GM19238 (cell line): ENCODE measurements around the gene INTS12.

ENCODE experiments used
- DNase-seq: peaks from one replicate; pipeline ENCODE4 v3.0.0; 2011; ENCODE audit warnings: low spot score; ENCODE audit not compliant: insufficient read length

INTS12 gene

DNA sequence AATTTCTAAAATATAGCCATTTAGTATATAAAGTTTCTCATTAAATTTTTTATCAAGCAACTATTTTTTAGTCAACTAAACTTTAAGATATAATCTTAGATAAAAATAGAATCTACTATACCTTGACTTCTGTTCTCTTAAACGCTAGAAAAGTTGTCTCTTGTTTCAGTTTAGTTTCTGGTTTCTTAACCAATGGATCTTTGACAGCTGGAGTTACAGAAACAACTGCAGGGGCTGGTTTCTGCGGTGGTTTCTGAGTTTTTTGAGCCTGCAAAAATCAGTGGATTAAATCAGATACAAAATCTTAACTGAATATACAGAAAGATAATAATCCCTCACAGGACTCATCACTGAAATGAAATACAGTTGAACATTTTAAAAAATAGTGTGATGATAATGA is 21.9 kb downstream of the INTS12 start:
- no peak for DNase-seq

DNA sequence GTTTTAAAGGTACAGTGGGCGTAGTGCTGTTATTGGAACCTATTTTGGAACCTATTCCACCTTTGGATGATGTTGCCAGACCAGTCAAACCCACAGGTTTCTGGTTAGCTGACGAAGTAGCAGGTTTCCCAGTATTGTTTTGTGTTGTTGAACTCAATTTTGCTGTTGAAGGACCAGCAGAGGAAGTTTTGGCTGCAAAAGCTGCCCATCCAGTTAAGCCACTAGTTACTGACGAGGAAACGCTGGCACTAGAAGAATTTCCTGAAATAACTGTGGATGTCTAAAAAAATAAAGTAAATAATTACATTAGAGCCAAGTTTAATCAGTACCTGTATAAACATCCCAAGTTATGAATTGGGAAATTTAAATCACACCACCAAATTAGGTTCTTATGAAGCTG is 25.5 kb downstream of the INTS12 start:
- DNase-seq, result no peak

DNA sequence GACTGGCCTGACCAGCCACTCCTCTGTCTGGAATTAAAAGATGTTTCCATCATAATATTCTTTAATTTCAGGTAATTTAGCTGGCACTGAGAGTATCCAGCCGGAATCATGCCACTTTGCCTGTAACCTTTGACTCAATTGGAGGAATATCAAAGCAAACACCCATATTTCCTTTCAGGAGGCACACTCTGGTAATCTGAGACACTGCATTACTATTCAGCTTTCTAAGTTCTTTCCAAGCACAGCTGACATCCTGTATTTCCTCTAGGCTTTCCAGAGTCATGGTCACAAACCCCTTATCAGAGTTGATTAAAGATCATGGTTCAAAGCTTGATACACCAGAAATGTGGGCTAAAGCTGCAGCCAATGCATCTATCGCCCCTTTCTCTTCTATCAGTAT is 29.3 kb downstream of the INTS12 start:
- DNase-seq, result no peak

DNA sequence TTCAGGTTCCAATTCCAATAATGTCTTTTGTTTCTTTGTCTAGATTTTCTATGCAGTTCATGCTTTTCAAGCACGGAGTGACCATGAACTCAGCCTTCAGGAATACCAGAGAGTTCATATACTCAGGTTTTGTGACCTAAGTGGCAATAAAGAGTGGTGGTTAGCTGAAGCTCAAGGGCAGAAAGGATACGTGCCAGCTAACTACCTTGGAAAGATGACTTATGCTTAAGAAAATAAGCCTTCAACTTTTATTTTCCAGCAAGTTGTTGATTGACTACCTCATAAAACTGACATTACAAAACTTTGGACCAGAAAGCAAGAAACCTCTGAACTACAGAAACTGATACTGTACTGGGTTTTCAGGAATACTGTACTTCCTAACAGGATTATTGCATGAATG is 30.8 kb downstream of the INTS12 start:
- no peak for DNase-seq

DNA sequence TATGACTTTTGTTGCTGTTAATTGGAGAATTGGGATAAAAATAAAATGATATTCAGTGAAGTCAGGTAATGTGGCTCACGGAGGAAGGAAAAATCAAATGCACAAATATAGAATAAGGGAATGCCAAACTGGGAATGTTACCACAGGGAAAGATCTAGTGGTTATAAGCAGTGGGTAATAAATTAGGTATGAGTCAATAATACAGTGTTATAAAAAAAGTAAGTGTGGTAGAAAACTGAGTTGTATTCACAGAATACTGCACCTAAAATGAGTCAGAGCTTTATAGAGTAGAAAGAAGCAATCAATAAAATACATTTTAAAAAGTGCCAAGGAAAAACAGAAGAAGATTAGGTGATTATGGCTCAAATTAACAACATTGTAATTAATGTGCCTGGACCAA is 34.5 kb downstream of the INTS12 start:
- DNase-seq, result no peak

DNA sequence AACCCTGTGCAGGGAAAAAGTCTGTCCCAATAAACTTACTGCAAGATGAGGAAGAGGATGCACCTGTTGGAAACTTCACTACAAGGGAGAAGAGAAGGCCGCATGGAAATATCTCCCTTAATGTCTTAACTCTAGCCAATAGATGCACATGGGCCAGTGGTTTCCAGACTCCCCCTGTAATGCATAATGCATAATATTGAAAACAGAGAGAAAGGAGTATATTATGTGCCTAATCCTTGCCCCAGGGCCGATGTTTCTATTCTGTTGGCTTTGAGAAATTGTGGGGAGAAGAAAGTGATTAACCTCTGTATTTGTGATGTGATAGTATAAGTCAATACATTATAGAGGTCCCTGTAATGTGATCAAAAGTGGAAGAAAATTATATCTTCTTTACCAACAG is 37.2 kb downstream of the INTS12 start:
- DNase-seq, result no peak

DNA sequence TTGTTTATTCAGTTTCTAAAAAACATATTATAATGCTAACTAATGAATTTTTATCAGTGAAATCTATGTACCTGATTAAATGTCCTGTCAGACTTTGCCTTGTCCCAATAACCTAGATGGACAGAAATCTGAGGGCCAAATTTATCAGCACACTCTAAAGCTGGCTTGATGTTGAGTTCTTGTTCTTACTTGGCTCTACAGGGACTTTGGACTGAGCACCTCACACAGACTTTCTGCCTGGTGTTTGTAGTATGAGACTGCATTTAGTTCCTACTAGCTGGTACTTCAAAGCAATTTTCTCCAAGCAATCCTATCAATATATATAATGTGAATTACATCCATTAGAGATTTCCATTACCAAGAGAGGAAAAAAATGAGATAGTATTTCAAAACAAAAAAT is 37.8 kb downstream of the INTS12 start:
- no peak for DNase-seq

DNA sequence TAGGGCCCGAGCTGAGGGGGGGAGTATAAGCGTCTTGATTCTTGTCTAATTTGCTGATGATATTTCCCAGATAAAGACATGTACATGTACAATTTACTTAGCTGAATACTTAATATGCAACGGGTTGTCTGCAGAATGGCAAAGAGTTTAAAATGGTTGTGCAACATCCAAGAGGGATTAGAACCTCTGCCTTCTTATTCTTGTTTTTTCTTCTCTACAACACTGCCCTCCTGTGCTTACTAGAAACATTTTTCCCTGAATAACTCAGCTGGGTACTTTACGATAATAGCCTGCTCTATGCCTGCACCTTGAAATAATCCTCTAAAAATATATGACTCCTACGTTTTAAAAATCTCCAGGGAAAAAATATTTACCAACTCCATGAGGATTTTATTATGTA is 41.8 kb downstream of the INTS12 start:
- DNase-seq, result no peak

DNA sequence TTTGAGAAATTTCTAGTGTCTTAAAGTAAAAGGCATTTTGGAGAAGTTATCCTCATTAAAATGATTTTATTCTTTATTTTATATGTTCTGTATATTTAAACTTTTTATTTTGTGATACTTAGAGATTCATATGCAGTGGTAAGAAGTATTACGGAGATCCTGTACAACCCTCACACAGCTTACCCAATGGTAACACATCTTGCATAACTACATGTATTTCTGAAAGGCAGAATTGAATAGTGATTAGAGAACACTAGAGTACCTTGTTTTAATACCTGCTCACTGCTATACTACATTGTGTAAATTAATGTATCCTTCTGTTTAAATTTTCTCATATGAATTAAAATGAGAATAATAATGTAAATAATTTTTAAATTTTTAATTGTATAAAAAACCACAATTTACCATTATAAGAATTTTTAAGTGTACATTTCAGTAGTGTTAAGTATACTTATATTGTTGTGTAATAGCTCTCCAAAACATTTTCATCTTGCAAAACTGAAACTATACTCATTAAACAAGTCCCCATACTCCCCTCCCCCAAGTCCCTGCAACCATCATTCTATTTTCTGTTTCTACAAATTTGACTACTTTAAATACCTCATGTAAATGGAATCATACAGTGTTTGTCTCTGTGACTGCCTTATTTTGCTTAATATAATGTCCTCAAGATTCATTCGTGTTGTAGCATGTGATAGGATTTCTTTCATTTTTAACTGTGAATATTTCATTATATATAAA is 45.4 kb downstream of the INTS12 start:
- DNase-seq, result no peak

DNA sequence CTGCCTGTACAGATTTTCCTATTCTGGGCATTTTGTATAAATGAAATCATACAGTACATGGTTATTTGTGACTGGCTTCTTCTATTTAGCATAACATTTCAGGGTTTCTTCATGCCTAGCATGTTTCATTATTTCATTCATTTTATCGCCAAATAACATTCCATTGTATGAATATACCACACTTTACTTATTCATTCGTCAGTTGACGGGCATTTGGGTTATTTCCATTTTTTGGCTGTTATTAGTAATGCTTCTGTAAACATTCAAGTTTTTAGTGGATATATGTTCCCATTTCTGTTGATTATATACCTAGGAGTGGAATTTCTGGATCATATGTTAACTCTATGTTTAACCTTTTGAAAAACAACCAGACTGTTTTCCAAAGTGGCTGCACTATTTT is 47.5 kb downstream of the INTS12 start:
- no peak for DNase-seq

DNA sequence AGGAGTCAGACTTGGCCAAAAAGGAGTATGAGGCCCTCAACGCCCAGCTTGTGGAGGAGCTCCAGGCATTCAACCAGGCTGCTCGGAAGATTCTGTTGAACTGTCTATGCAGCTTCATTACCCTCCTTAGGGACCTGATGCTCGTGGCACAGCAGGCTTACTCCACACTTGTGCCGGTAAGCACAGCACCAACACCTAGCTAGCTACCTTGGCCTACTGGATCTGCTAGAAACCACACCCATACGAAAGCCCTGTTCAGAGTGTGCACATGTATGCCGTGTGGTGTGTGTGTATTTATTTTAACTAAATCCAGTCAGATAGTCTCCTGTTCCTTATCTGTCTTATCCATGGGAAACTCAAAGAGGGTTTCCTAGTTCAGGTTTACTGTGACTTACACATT is 49.3 kb downstream of the INTS12 start:
- DNase-seq, result no peak

DNA sequence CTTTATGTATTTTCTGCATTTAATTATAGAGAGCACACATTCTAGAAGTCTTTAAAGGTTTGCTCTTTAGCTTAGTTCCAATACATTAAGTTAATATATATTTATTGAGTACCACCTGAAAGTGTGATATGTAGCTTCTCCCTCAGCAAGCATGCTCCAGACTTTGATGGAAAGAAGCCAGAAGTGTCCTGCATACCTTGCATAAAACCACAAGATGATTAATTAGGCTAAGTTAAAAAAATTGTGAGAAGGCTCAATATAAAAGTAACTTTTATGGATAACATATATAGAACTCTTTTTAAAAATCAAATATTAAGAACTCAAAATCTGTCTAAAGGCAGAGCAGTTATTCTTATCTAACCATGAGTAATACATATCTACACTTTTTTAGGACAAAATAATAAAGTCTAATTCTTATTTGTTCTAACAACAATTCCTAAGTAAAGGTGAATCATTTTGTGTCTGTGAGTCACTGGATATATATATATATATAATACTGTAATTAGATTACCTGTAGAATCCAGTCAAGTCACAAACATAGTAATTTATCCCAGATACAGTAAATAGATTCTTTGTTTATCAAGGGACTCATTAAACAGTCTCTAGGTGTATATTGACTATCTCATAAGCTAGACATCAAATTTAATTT is 51.2 kb downstream of the INTS12 start:
- no peak for DNase-seq

DNA sequence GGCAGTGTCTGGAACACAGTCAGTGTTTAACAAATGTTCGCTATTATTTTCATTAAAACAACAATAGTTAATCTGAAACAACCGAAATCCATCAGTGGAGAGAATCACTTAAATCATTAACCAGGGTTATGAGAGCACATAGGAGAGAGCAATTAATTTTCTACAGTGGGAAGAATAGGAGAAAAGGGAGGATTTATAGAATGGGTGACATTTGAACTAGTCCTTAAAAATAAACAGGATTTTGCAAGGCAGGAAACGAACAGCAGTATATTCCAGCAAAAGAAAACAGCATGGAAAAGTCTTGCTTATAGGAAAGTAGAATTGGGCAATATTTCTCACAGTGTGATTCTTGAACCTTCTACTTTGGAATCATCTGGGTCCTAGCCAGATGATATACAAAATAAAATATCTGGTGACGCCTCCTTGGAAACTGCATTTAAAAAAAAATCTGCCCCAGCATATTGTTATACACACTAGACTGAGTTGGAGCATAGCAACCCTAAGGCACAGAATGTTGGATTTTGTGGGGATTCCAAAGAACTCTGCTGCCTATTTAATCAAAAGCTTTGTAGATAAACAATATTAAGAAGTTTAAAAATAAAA is 56.1 kb downstream of the INTS12 start:
- no peak for DNase-seq

DNA sequence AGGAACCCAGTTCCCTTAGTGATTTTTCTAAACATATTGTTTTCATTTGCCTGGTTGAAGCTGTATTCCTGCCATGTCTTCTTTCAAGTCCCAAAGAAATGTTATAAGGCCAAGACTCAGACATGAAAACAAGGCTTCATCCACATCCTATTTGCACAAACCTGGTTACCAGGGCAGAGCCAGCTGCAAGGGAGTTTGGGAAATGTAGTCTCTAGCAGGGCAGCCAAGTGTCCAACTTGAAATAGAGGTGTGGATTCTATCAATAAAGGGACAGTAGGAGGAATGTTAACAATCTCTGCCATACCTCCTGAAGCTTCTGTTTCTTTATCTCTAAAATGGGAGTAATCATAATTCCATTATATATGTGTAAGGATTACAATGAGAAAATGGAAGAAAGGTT is 56.6 kb downstream of the INTS12 start:
- DNase-seq, result no peak

DNA sequence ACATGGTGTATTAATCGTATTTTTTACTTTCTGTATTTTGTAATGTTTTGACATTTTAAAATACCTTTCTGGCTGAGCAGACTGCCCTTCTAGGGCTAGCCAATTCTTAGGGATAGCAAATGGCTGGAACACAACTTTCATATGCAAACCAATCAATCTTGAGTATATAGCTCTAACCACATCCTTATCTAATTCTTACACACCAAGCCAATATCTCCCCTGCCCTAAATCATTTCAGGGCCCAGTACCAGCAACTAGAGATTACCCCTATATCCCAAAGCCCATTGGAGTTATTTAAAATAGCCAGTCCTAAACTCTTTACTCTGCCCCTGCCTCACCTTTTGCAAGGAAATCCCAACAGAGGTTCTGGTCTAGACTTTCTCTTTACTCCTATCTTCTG is 58.3 kb downstream of the INTS12 start:
- DNase-seq, result no peak

DNA sequence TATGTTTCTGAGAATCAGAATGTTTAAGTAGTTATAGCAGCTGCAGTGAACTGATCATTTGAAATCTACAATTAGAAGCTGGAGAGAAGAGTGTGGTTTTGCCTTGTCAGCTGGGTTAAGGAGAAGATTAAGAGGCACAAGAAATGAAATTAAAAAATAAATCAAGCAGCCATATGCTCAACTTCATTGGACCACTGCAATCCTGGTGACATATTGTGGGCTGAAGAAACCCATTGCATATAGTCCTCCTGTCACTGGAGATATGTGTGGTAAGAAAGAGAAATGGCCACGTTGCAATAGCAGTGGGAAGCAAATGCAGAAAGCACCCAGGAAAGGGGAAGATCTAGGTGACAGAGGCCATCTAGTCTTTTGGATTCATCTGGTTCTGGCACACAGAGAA is 63.0 kb downstream of the INTS12 start:
- no peak for DNase-seq

DNA sequence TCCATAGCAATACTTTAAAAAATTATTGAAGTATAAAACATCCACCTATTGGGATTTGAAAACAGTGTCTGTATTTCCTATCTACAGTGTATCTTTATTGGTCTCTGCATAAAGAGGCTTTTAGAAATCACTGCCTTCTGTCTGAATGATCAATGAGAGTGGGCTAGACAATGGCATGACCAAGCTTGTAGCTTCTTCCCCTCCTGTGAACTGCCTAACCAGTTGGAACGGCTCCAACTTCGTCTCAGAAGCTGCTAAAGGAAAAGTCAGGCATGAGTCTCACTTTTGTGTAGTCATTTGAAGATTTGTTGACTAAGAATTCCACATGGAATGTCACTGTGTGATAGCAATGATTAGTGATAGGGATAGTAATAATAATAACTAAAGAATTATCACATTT is 64.2 kb downstream of the INTS12 start:
- DNase-seq, result no peak

DNA sequence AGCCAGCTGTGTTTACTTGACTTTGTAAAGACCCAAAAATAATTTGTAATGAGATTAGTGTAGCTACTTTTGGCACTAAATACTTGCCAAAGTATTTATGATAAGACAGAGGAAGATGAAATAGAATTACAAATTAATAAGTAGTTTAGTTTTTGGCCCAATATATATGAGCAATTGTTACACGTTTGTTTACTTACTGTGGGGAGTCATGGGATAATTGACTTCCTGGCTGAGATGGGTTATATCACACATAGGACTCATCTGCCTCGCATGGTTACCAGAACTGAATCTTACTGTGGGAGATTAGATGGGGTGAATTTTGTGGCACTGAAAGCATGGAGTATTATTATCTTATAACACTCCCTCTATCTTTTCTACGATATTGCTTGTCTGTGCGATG is 66.6 kb downstream of the INTS12 start:
- no peak for DNase-seq

DNA sequence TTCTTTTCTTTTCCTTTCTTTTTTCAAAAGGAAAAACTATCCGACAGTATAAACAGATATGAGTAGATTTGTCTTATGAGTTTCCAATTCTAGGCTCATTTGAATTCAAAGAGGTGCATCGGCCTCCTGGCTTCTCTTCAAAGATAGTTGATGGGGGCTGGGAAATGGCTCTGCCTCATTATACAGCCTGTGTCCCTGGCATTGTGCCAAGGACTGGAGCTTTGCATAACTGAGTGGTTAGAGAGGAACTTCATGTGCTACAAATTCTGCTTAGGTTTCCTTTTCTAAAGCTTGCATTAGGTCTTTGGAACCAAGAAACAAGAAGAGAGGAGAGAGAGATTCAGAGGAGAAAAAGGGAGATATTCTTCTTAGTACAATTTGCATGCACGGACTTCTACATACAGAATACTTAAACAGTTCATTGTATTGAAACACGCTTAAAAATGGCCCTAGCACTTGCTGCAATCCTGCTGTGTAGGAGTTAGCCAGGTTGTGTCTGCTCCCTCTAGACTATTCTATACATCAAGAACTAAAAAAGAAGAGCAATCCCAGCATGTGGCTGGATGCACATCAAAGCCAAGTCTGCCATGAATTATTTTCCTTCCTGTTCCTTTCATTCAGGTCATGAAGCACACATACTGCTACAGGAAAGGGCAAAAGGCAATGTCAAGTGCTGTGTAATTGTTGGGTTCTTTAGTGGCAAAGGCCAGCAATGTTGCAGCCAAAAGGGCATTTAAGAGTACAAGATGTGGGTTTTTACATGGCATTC is 70.9 kb downstream of the INTS12 start:
- peak; percentile 3 for DNase-seq

DNA sequence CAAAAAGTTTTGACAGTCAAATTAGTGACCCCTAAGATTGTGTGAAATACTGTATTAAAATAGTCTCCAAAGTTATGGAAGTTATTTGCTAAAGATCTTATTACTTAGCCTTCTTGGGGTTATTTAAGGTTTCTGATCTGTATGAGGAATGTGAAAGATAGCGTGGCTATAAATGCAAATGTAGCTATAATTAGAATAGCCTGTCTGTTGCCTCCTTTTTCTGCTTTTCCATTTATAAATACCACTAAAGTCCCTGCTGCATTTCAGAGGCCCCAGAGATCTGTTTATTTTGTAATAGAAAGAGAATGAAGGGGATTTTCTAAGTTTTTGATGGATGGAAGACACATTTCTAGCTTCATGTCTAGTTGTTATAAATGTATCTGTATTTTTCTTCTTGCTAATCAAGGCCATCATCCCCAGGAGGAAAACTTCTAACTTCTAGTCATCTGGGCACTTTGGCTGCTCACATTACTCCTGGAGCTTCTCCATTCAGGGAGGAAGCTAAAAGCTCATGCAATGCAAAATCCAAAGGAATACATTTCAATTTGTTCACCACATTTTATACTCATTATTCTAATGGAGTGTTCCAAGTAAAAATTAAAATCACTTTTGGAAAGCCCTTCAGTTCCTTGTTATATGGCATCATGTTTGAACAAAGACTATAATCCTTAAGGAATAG is 73.9 kb downstream of the INTS12 start:
- no peak for DNase-seq

DNA sequence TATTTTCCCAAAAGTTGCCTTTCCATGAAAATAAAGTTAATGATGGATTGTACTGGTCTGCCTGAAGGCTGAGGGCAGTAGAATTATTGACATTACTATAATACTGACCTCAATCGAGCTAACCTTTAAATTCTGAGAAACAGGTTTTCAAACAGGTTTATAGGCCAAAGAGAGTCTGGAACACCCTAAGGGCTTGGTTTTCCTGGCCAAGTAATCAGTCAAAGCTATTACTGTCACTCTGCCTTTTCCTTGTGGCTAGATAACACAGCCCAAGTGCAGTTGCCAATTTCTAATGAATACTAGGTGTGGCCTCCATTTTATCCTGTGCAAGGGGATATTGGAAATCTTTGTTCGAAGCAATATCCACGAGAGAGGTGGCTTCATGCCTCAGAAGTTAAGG is 75.2 kb downstream of the INTS12 start:
- no peak for DNase-seq
